ENCODE results near the gene CASP7. TPM values are rescaled to one million over a fixed set of nuclear protein-coding genes. Genes with fewer than 3 reads are reported as not detected.

Gene CASP7
- polyA plus RNA-seq, 1 donor from 2014 or later, result 0.77 TPM

GRCh38 chr10:113641702-113642101 is 38.0 kb upstream of the CASP7 start:
- Histone ChIP-seq H3K27me3 (ENCODE audit: insufficient read depth, low read depth, low read length) (no peaks in the 10 kb centered on the region), H2AFZ (ENCODE audit: low read depth, low read length) (no peak overlapping the region), H3K9me2 (ENCODE audit: insufficient read depth, low read length) (no peaks in the 10 kb centered on the region), H3K9ac (ENCODE audit: low read length) (no peak overlapping the region), H3K9me3 (ENCODE audit: low read length) (no peaks in the 10 kb centered on the region), H3K4me2 (ENCODE audit: low read length) (no peak overlapping the region), H4K20me1 (ENCODE audit: insufficient read depth) (no peaks in the 10 kb centered on the region), H3K36me3 (ENCODE audit: insufficient read depth, low read length) (no peaks in the 10 kb centered on the region), H3K79me2 (replicated peaks; ENCODE audit: insufficient read depth, low read length) (no peaks in the 10 kb centered on the region), H3K4me3 (ENCODE audit: low read length) (no peak overlapping the region), H3F3A (ENCODE audit: insufficient read depth, low read length, poor library complexity, severe bottlenecking) (no peaks in the 10 kb centered on the region), H3K27ac (ENCODE audit: low read length) (no peak overlapping the region)
- TF ChIP-seq POLR2AphosphoS5 (IDR thresholded peaks at IDR 0.05) (no peak), EP300 (conservative IDR thresholded peaks at IDR 0.05; ENCODE audit: poor library complexity, severe bottlenecking) (no peak), MXI1 (conservative IDR thresholded peaks at IDR 0.05; ENCODE audit: poor library complexity, severe bottlenecking) (no peak), RAD21 (conservative IDR thresholded peaks at IDR 0.05) (no peak), CTCF (IDR thresholded peaks at IDR 0.05; ENCODE audit: poor library complexity, severe bottlenecking) (no peak), SMC3 (conservative IDR thresholded peaks at IDR 0.05; ENCODE audit: poor library complexity) (no peak), TAF1 (IDR thresholded peaks at IDR 0.05; ENCODE audit: low read depth) (no peak), EZH2 (IDR thresholded peaks at IDR 0.05; ENCODE audit: borderline replicate concordance, insufficient read depth, low read length, poor library complexity, severe bottlenecking) (no peak), REST (IDR thresholded peaks at IDR 0.05; ENCODE audit: borderline replicate concordance) (no peak)

- Histone ChIP-seq H2AFZ (ENCODE audit: low read depth, low read length) (no peak overlapping the region), H3K4me3 (ENCODE audit: low read length) (no peak overlapping the region), H4K20me1 (ENCODE audit: insufficient read depth) (no peaks in the 10 kb centered on the region), H3K9ac (ENCODE audit: low read length) (no peak overlapping the region), H3K9me3 (ENCODE audit: low read length) (no peaks in the 10 kb centered on the region), H3K9me2 (ENCODE audit: insufficient read depth, low read length) (no peaks in the 10 kb centered on the region), H3F3A (ENCODE audit: insufficient read depth, low read length, poor library complexity, severe bottlenecking) (no peaks in the 10 kb centered on the region), H3K27me3 (ENCODE audit: insufficient read depth, low read depth, low read length) (no peaks in the 10 kb centered on the region), H3K79me2 (replicated peaks; ENCODE audit: insufficient read depth, low read length) (no peaks in the 10 kb centered on the region), H3K36me3 (ENCODE audit: insufficient read depth, low read length) (no peaks in the 10 kb centered on the region), H3K27ac (ENCODE audit: low read length) (no peak overlapping the region), H3K4me2 (ENCODE audit: low read length) (no peak overlapping the region)
- TF ChIP-seq REST (IDR thresholded peaks at IDR 0.05; ENCODE audit: borderline replicate concordance) (no peak), TAF1 (IDR thresholded peaks at IDR 0.05; ENCODE audit: low read depth) (no peak), EZH2 (IDR thresholded peaks at IDR 0.05; ENCODE audit: borderline replicate concordance, insufficient read depth, low read length, poor library complexity, severe bottlenecking) (no peak)
Observed at GRCh38 chr10:113643183-113643582, 36.5 kb upstream of the CASP7 start.
